Activated naive CD4-positive, alpha-beta T cell treated with anti-CD3 and anti-CD28 coated beads, Interleukin-2, amount 10 ng/mL, durations not matched to agents 7 days and 5 days (primary cell): ENCODE data around the gene RIOK1.
A peak's percentile ranks its signal among the peaks of the same experiment; 100 is the strongest.
"Not testable (repeated sequence)": the region's sequence is repeated elsewhere in the genome, so short reads cannot be mapped to it uniquely, and the experiment has no call there.

ENCODE experiments used
- CTCF ChIA-PET: fragments of 350-600 bp; sonication (Branson Sonifier 250); formaldehyde crosslinking; loops from one replicate; lab custom pipeline; 2021; ENCODE audit warnings: antibody characterized with exemption; lab: Charles Lee
- DNase-seq: peaks from one replicate; pipeline ENCODE4 v3.0.0-alpha.2; 2020
- H3K27ac Mint-ChIP-seq: one replicate; pipeline ENCODE4 v1.8.0; 2021; ENCODE audit warnings: mild to moderate bottlenecking, moderate library complexity, mixed read lengths
- H3K27me3 Mint-ChIP-seq: one replicate; pipeline ENCODE4 v1.8.0; 2021; ENCODE audit warnings: mild to moderate bottlenecking, mixed read lengths
- H3K36me3 Mint-ChIP-seq: one replicate; pipeline ENCODE4 v1.8.0; 2021; ENCODE audit warnings: mixed read lengths
- H3K4me1 Mint-ChIP-seq: one replicate; pipeline ENCODE4 v1.8.0; 2021; ENCODE audit warnings: mixed read lengths
- H3K4me3 Mint-ChIP-seq: one replicate; pipeline ENCODE4 v1.8.0; 2021; ENCODE audit warnings: mild to moderate bottlenecking, moderate library complexity, mixed read lengths
- H3K9me3 Mint-ChIP-seq: one replicate; pipeline ENCODE4 v1.8.0; 2021; ENCODE audit warnings: mixed read lengths

Gene RIOK1

GRCh38 chr6:7389451-7390225 lies at the start of gene RIOK1, which contains the start of gene CAGE1:
Gene RIOK1 (plus strand): TSS chr6:7389808. CDS start chr6:7390003, 195 bp downstream.
Gene CAGE1 (minus strand): TSS chr6:7389742. CDS start chr6:7387173, 2,569 bp downstream.
- peak within 1 kb of the TSS; percentile 81 for H3K4me3 Mint-ChIP-seq
- CTCF ChIA-PET: interaction anchor here (0.9 to 2.6 kb wide), 4 partner anchors 73 to 201 kb away, joined by 3 to 14 read pairs (median 4); partner anchors contain the start of gene SNRNP48
- H3K9me3 Mint-ChIP-seq: no peaks in the 10 kb centered on the region
- peak within 1 kb of the TSS; percentile 97 for H3K27ac Mint-ChIP-seq
- H3K27me3 Mint-ChIP-seq: peaks cover 3% of the 10 kb centered on the region
- DNase-seq: peak; percentile 97
- peaks cover 21% of the 10 kb centered on the region for H3K36me3 Mint-ChIP-seq
- H3K4me1 Mint-ChIP-seq: peaks cover 49% of the 10 kb centered on the region

GRCh38 chr6:7341271-7341670 lies 48.3 kb upstream of the RIOK1 start:
- H3K36me3 Mint-ChIP-seq: no peaks in the 10 kb centered on the region
- H3K4me3 Mint-ChIP-seq: no peak overlapping the region

GRCh38 chr6:7341989-7342742 lies 47.4 kb upstream of the RIOK1 start:
- no peaks in the 10 kb centered on the region for H3K36me3 Mint-ChIP-seq
- no peaks in the 10 kb centered on the region for H3K9me3 Mint-ChIP-seq
- H3K4me1 Mint-ChIP-seq: peaks cover 5% of the 10 kb centered on the region
- DNase-seq: no peak
- H3K27me3 Mint-ChIP-seq: peaks cover 15% of the 10 kb centered on the region
- no peak overlapping the region for H3K27ac Mint-ChIP-seq
- CTCF ChIA-PET: interaction anchor here (1.3 kb wide), 1 partner anchor 67 kb away, joined by 4 read pairs; no protein-coding TSS in a partner anchor
- H3K4me3 Mint-ChIP-seq: no peak overlapping the region

More at GRCh38 chr6:7341271-7341670, 48.3 kb upstream of the RIOK1 start:
- CTCF ChIA-PET: interaction anchor here (0.8 to 1.3 kb wide), 2 partner anchors 66 to 335 kb away, joined by 3 to 4 read pairs; no protein-coding TSS in a partner anchor
- Mint-ChIP-seq H3K4me1 (peaks cover 5% of the 10 kb centered on the region), H3K9me3 (no peaks in the 10 kb centered on the region), H3K27ac (no peak overlapping the region), H3K27me3 (peaks cover 16% of the 10 kb centered on the region)
- no peak for DNase-seq

- peaks cover 15% of the 10 kb centered on the region for H3K27me3 Mint-ChIP-seq
- H3K36me3 Mint-ChIP-seq: no peaks in the 10 kb centered on the region
- H3K4me3 Mint-ChIP-seq: no peak overlapping the region
- CTCF ChIA-PET: no interaction called here
- no peak for DNase-seq
- no peak overlapping the region for H3K27ac Mint-ChIP-seq
- peaks cover 5% of the 10 kb centered on the region for H3K4me1 Mint-ChIP-seq
- H3K9me3 Mint-ChIP-seq: no peaks in the 10 kb centered on the region
These were observed 45.8 kb upstream of the RIOK1 start for GRCh38 chr6:7343546-7344475.

GRCh38 chr6:7344773-7345450 lies 44.7 kb upstream of the RIOK1 start:
- DNase-seq, H3K4me1 Mint-ChIP-seq, CTCF ChIA-PET, H3K36me3 Mint-ChIP-seq, H3K9me3 Mint-ChIP-seq, H3K4me3 Mint-ChIP-seq, H3K27ac Mint-ChIP-seq: not testable (repeated sequence)
- peaks cover 18% of the 10 kb centered on the region for H3K27me3 Mint-ChIP-seq

GRCh38 chr6:7347551-7347997 lies 42.0 kb upstream of the RIOK1 start:
- H3K27me3 Mint-ChIP-seq: peaks cover 29% of the 10 kb centered on the region
- not testable (repeated sequence) for H3K4me3 Mint-ChIP-seq, H3K27ac Mint-ChIP-seq

GRCh38 chr6:7350591-7350990 lies 39.0 kb upstream of the RIOK1 start:
- DNase-seq, H3K36me3 Mint-ChIP-seq, CTCF ChIA-PET, H3K4me3 Mint-ChIP-seq, H3K9me3 Mint-ChIP-seq, H3K27ac Mint-ChIP-seq, H3K4me1 Mint-ChIP-seq: not testable (repeated sequence)
- peaks cover 31% of the 10 kb centered on the region for H3K27me3 Mint-ChIP-seq

More at GRCh38 chr6:7347551-7347997, 42.0 kb upstream of the RIOK1 start:
- CTCF ChIA-PET, DNase-seq, H3K36me3 Mint-ChIP-seq, H3K4me1 Mint-ChIP-seq, H3K9me3 Mint-ChIP-seq: not testable (repeated sequence)

- H3K27ac Mint-ChIP-seq, CTCF ChIA-PET, DNase-seq, H3K4me3 Mint-ChIP-seq, H3K4me1 Mint-ChIP-seq, H3K36me3 Mint-ChIP-seq, H3K9me3 Mint-ChIP-seq: not testable (repeated sequence)
- peaks cover 31% of the 10 kb centered on the region for H3K27me3 Mint-ChIP-seq
These were observed 37.7 kb upstream of the RIOK1 start for GRCh38 chr6:7351916-7352315.

- no peak overlapping the region for H3K4me3 Mint-ChIP-seq
- no peak for DNase-seq
- CTCF ChIA-PET: no interaction called here
- no peaks in the 10 kb centered on the region for H3K4me1 Mint-ChIP-seq
- H3K27me3 Mint-ChIP-seq: peaks cover 12% of the 10 kb centered on the region
- no peaks in the 10 kb centered on the region for H3K9me3 Mint-ChIP-seq
- no peak overlapping the region for H3K27ac Mint-ChIP-seq
- H3K36me3 Mint-ChIP-seq: no peaks in the 10 kb centered on the region
These were observed 22.2 kb upstream of the RIOK1 start for GRCh38 chr6:7367408-7367807.

GRCh38 chr6:7373739-7374138 lies 15.9 kb upstream of the RIOK1 start:
- CTCF ChIA-PET: no interaction called here
- no peaks in the 10 kb centered on the region for H3K36me3 Mint-ChIP-seq
- no peak for DNase-seq

GRCh38 chr6:7377961-7378360 lies 11.6 kb upstream of the RIOK1 start:
- peaks cover 5% of the 10 kb centered on the region for H3K27me3 Mint-ChIP-seq
- H3K27ac Mint-ChIP-seq: no peak overlapping the region
- H3K36me3 Mint-ChIP-seq: no peaks in the 10 kb centered on the region
- CTCF ChIA-PET: no interaction called here
- no peak overlapping the region for H3K4me3 Mint-ChIP-seq
- no peaks in the 10 kb centered on the region for H3K9me3 Mint-ChIP-seq
- peaks cover 6% of the 10 kb centered on the region for H3K4me1 Mint-ChIP-seq
- DNase-seq: no peak

More at GRCh38 chr6:7373739-7374138, 15.9 kb upstream of the RIOK1 start:
- Mint-ChIP-seq H3K9me3 (no peaks in the 10 kb centered on the region), H3K4me1 (peaks cover 6% of the 10 kb centered on the region), H3K4me3 (no peak overlapping the region), H3K27ac (no peak overlapping the region), H3K27me3 (peaks cover 12% of the 10 kb centered on the region)

- no peak for DNase-seq
- peaks cover 5% of the 10 kb centered on the region for H3K27me3 Mint-ChIP-seq
- no peaks in the 10 kb centered on the region for H3K9me3 Mint-ChIP-seq
- CTCF ChIA-PET: no interaction called here
- no peak overlapping the region for H3K27ac Mint-ChIP-seq
- H3K4me1 Mint-ChIP-seq: peaks cover 5% of the 10 kb centered on the region
- no peak overlapping the region for H3K4me3 Mint-ChIP-seq
- no peaks in the 10 kb centered on the region for H3K36me3 Mint-ChIP-seq
These were observed 10.9 kb upstream of the RIOK1 start for GRCh38 chr6:7378740-7379139.

GRCh38 chr6:7381092-7381491 lies 8.5 kb upstream of the RIOK1 start:
- CTCF ChIA-PET: no interaction called here
- DNase-seq: no peak
- no peak overlapping the region for H3K4me3 Mint-ChIP-seq
- H3K27me3 Mint-ChIP-seq: peaks cover 5% of the 10 kb centered on the region
- H3K27ac Mint-ChIP-seq: no peak overlapping the region
- H3K9me3 Mint-ChIP-seq: no peaks in the 10 kb centered on the region
- no peaks in the 10 kb centered on the region for H3K4me1 Mint-ChIP-seq
- H3K36me3 Mint-ChIP-seq: no peaks in the 10 kb centered on the region
